Ishikawa (cell line): ENCODE measurements around the gene RLF.

ENCODE experiments used
- CEBPB ChIP-seq: IDR thresholded peaks from 2 replicates; pipeline ENCODE4 v1.6.1; 2012
- CREB1 ChIP-seq: IDR thresholded peaks from 2 replicates; pipeline ENCODE4 v1.6.1; 2012; ENCODE audit warnings: low read depth
- EGR1 ChIP-seq: IDR thresholded peaks from 2 replicates; pipeline ENCODE4 v1.6.1; 2012
- EP300 ChIP-seq: IDR thresholded peaks from 2 replicates; pipeline ENCODE4 v1.6.1; 2012; ENCODE audit warnings: borderline replicate concordance
- FOXM1 ChIP-seq: IDR thresholded peaks from 2 replicates; pipeline ENCODE4 v1.6.1; 2012; ENCODE audit warnings: low read depth, borderline replicate concordance
- MAX ChIP-seq: IDR thresholded peaks from 2 replicates; pipeline ENCODE4 v1.6.1; 2012
- NFIC ChIP-seq: IDR thresholded peaks from 2 replicates; pipeline ENCODE4 v1.6.1; 2012
- RAD21 ChIP-seq: IDR thresholded peaks from 2 replicates; pipeline ENCODE4 v1.6.1; 2012; ENCODE audit warnings: low read depth
- TAF1 ChIP-seq: IDR thresholded peaks from 2 replicates; pipeline ENCODE4 v1.6.1; 2012; ENCODE audit warnings: low read depth, mild to moderate bottlenecking
- TCF12 ChIP-seq: IDR thresholded peaks from 2 replicates; pipeline ENCODE4 v1.6.1; 2012; ENCODE audit warnings: low read depth
- TEAD4 ChIP-seq: IDR thresholded peaks from 2 replicates; pipeline ENCODE4 v1.6.1; 2012
- YY1 ChIP-seq: IDR thresholded peaks from 2 replicates; pipeline ENCODE4 v1.6.1; 2012; ENCODE audit warnings: low read depth
- ZBTB7A ChIP-seq: IDR thresholded peaks from 2 replicates; pipeline ENCODE4 v1.6.1; 2012; ENCODE audit warnings: low read depth
- TF ChIP-seq, protein P1 (sequence below): IDR thresholded peaks from 2 replicates; pipeline ENCODE4 v1.6.1; 2012
- TF ChIP-seq, protein P2 (sequence below): IDR thresholded peaks from 2 replicates; pipeline ENCODE4 v1.6.1; 2012; ENCODE audit warnings: low read depth, mild to moderate bottlenecking

RLF gene

GRCh38 chr1:40161125-40161887 lies at the start of gene RLF:
Gene RLF, plus strand, starts transcription at chr1:40161387. Its CDS starts 13 bp downstream, at chr1:40161400.
- TF ChIP-seq TAF1 (peak; percentile 95), MAX (peak; percentile 72), CREB1 (peak; percentile 100), NFIC (no peak), EGR1 (peak; percentile 99), RAD21 (no peak), YY1 (peak; percentile 98)
- TF ChIP-seq, protein P1, sequence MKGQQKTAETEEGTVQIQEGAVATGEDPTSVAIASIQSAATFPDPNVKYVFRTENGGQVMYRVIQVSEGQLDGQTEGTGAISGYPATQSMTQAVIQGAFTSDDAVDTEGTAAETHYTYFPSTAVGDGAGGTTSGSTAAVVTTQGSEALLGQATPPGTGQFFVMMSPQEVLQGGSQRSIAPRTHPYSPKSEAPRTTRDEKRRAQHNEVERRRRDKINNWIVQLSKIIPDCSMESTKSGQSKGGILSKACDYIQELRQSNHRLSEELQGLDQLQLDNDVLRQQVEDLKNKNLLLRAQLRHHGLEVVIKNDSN: peak; percentile 96

GRCh38 chr1:40114400-40114799 lies 46.8 kb upstream of the RLF start:
- TF ChIP-seq TAF1 (no peak), NFIC (no peak), EGR1 (no peak), CREB1 (no peak), TCF12 (no peak), RAD21 (no peak), CEBPB (no peak), FOXM1 (no peak)
- TF ChIP-seq, protein P1: no peak
- TF ChIP-seq, protein P2, sequence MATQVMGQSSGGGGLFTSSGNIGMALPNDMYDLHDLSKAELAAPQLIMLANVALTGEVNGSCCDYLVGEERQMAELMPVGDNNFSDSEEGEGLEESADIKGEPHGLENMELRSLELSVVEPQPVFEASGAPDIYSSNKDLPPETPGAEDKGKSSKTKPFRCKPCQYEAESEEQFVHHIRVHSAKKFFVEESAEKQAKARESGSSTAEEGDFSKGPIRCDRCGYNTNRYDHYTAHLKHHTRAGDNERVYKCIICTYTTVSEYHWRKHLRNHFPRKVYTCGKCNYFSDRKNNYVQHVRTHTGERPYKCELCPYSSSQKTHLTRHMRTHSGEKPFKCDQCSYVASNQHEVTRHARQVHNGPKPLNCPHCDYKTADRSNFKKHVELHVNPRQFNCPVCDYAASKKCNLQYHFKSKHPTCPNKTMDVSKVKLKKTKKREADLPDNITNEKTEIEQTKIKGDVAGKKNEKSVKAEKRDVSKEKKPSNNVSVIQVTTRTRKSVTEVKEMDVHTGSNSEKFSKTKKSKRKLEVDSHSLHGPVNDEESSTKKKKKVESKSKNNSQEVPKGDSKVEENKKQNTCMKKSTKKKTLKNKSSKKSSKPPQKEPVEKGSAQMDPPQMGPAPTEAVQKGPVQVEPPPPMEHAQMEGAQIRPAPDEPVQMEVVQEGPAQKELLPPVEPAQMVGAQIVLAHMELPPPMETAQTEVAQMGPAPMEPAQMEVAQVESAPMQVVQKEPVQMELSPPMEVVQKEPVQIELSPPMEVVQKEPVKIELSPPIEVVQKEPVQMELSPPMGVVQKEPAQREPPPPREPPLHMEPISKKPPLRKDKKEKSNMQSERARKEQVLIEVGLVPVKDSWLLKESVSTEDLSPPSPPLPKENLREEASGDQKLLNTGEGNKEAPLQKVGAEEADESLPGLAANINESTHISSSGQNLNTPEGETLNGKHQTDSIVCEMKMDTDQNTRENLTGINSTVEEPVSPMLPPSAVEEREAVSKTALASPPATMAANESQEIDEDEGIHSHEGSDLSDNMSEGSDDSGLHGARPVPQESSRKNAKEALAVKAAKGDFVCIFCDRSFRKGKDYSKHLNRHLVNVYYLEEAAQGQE: no peak

DNA sequence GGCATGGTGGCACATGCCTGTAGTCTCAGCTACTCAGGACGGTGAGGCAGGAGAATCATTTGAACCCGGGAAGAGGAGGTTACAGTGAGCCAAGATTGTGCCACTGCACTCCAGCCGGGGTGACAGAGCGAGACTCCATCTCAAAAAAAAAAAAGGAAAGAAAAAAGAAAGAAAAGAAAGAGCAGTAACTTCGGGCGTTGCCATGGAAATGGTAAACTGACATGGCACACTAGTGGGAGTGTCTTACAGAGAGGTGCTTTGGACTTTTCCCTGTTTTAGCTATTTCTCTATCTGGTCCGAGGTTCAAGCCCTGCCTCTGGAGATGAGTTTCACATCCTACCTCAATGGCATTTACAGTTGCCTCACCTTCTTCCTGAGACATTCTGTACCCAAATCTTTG lies 41.1 kb upstream of the RLF start:
- TF ChIP-seq, protein P1: no peak
- no peak for TF ChIP-seq TEAD4
- no peak for TF ChIP-seq TAF1
- no peak for TF ChIP-seq YY1
- TF ChIP-seq, protein P2: no peak
- no peak for TF ChIP-seq ZBTB7A
- no peak for TF ChIP-seq FOXM1
- TF ChIP-seq CREB1: no peak
- no peak for TF ChIP-seq TCF12
- TF ChIP-seq EP300: no peak
- TF ChIP-seq RAD21: no peak
- no peak for TF ChIP-seq EGR1
- TF ChIP-seq NFIC: no peak
- no peak for TF ChIP-seq CEBPB

- TF ChIP-seq RAD21 (no peak), TCF12 (no peak), TAF1 (no peak), MAX (no peak), ZBTB7A (no peak), CREB1 (no peak), EP300 (no peak), FOXM1 (no peak), NFIC (no peak), TEAD4 (no peak), YY1 (no peak), EGR1 (no peak)
- TF ChIP-seq, protein P2: no peak
- TF ChIP-seq, protein P1: no peak
Measured at GRCh38 chr1:40122855-40123254, 38.3 kb upstream of the RLF start.
